ENCODE measurements around the gene LRP1B. TPM values are rescaled to one million over a fixed set of nuclear protein-coding genes. Genes with fewer than 3 reads are reported as not detected.

Gene LRP1B
- total RNA-seq, 1 donor from 2014 or later: 0.25 TPM

- Mint-ChIP-seq H3K4me3 (ENCODE audit: unreplicated experiment) (no peak overlapping the region), H3K4me1 (ENCODE audit: low read depth) (peaks cover 6% of the 10 kb centered on the region), H3K9me3 (ENCODE audit: low read depth) (no peaks in the 10 kb centered on the region), H3K27ac (ENCODE audit: unreplicated experiment) (no peak overlapping the region), H3K36me3 (ENCODE audit: low read depth) (no peaks in the 10 kb centered on the region), H3K27me3 (ENCODE audit: low read depth) (no peaks in the 10 kb centered on the region)
- DNase-seq (ENCODE audit: low spot score): no peak
- no peak for TF ChIP-seq CTCF (IDR thresholded peaks at IDR 0.05)
Observed at GRCh38 chr2:140506606-140507005, 1624.2 kb downstream of the LRP1B start.

GRCh38 chr2:140504601-140505000 is 1626.2 kb downstream of the LRP1B start:
- TF ChIP-seq CTCF (IDR thresholded peaks at IDR 0.05): no peak
- Mint-ChIP-seq H3K36me3 (ENCODE audit: low read depth) (no peaks in the 10 kb centered on the region), H3K9me3 (ENCODE audit: low read depth) (no peaks in the 10 kb centered on the region), H3K4me1 (ENCODE audit: low read depth) (peaks cover 6% of the 10 kb centered on the region), H3K4me3 (ENCODE audit: unreplicated experiment) (no peak overlapping the region), H3K27ac (ENCODE audit: unreplicated experiment) (no peak overlapping the region), H3K27me3 (ENCODE audit: low read depth) (no peaks in the 10 kb centered on the region)
- no peak for DNase-seq (ENCODE audit: low spot score)

GRCh38 chr2:140502951-140503630 is 1627.7 kb downstream of the LRP1B start:
- H3K36me3 Mint-ChIP-seq (ENCODE audit: low read depth): no peaks in the 10 kb centered on the region
- no peak for DNase-seq (ENCODE audit: low spot score)
- H3K9me3 Mint-ChIP-seq (ENCODE audit: low read depth): no peaks in the 10 kb centered on the region
- TF ChIP-seq CTCF (IDR thresholded peaks at IDR 0.05): no peak
- no peaks in the 10 kb centered on the region for H3K27me3 Mint-ChIP-seq (ENCODE audit: low read depth)
- peaks cover 6% of the 10 kb centered on the region for H3K4me1 Mint-ChIP-seq (ENCODE audit: low read depth)
- no peak overlapping the region for H3K4me3 Mint-ChIP-seq (ENCODE audit: unreplicated experiment)
- H3K27ac Mint-ChIP-seq (ENCODE audit: unreplicated experiment): no peak overlapping the region

- H3K4me3 Mint-ChIP-seq (ENCODE audit: unreplicated experiment): no peak overlapping the region
- peaks cover 6% of the 10 kb centered on the region for H3K4me1 Mint-ChIP-seq (ENCODE audit: low read depth)
- no peaks in the 10 kb centered on the region for H3K27me3 Mint-ChIP-seq (ENCODE audit: low read depth)
- DNase-seq (ENCODE audit: low spot score): no peak
- no peak overlapping the region for H3K27ac Mint-ChIP-seq (ENCODE audit: unreplicated experiment)
- no peaks in the 10 kb centered on the region for H3K9me3 Mint-ChIP-seq (ENCODE audit: low read depth)
- TF ChIP-seq CTCF (IDR thresholded peaks at IDR 0.05): no peak
- no peaks in the 10 kb centered on the region for H3K36me3 Mint-ChIP-seq (ENCODE audit: low read depth)
Observed at GRCh38 chr2:140498360-140498759, 1632.5 kb downstream of the LRP1B start.

GRCh38 chr2:140496714-140497113 is 1634.1 kb downstream of the LRP1B start:
- H3K36me3 Mint-ChIP-seq (ENCODE audit: low read depth): no peaks in the 10 kb centered on the region
- H3K4me3 Mint-ChIP-seq (ENCODE audit: unreplicated experiment): no peak overlapping the region
- H3K9me3 Mint-ChIP-seq (ENCODE audit: low read depth): no peaks in the 10 kb centered on the region
- H3K4me1 Mint-ChIP-seq (ENCODE audit: low read depth): peaks cover 5% of the 10 kb centered on the region
- no peak overlapping the region for H3K27ac Mint-ChIP-seq (ENCODE audit: unreplicated experiment)
- TF ChIP-seq CTCF (IDR thresholded peaks at IDR 0.05): no peak
- no peaks in the 10 kb centered on the region for H3K27me3 Mint-ChIP-seq (ENCODE audit: low read depth)
- DNase-seq (ENCODE audit: low spot score): no peak
